ACC112 (cell line): ENCODE results near the gene APH1B.

Experiments
- H2AFZ ChIP-seq: fragments of 200-600 bp; sonication (generic); one replicate; pipeline ENCODE4 v1.6.0; 2017; ENCODE audit warnings: antibody characterized with exemption, low read length; ENCODE audit not compliant: unreplicated experiment
- H3K27ac ChIP-seq: fragments of 200-600 bp; sonication (generic); 2 replicates; pipeline ENCODE4 v1.5.1; 2014; ENCODE audit warnings: low read depth, mild to moderate bottlenecking, antibody characterized with exemption, low read length, moderate library complexity
- H3K27me3 ChIP-seq: fragments of 200-600 bp; sonication (generic); 2 replicates; pipeline ENCODE4 v1.6.1; 2014; ENCODE audit warnings: mild to moderate bottlenecking, antibody characterized with exemption, low read length, moderate library complexity, mixed read lengths; ENCODE audit not compliant: insufficient read depth
- H3K36me3 ChIP-seq: fragments of 200-600 bp; sonication (generic); 2 replicates; pipeline ENCODE4 v1.6.1; 2016; ENCODE audit warnings: mild to moderate bottlenecking, antibody characterized with exemption, low read length, moderate library complexity, mixed read lengths; ENCODE audit not compliant: insufficient read depth
- H3K4me1 ChIP-seq: fragments of 200-600 bp; sonication (generic); one replicate; pipeline ENCODE4 v1.6.1; 2016; ENCODE audit warnings: low read length, mixed read lengths; ENCODE audit not compliant: insufficient read depth, unreplicated experiment, control insufficient read depth
- H3K4me3 ChIP-seq: fragments of 200-600 bp; sonication (generic); 2 replicates; pipeline ENCODE4 v1.5.1; 2014; ENCODE audit warnings: mild to moderate bottlenecking, low read depth, low read length
- H3K79me2 ChIP-seq: fragments of 200-600 bp; sonication (generic); one replicate; pipeline ENCODE4 v1.6.0; 2016; ENCODE audit warnings: low read length; ENCODE audit not compliant: control insufficient read depth, unreplicated experiment, insufficient read depth

The APH1B gene

DNA sequence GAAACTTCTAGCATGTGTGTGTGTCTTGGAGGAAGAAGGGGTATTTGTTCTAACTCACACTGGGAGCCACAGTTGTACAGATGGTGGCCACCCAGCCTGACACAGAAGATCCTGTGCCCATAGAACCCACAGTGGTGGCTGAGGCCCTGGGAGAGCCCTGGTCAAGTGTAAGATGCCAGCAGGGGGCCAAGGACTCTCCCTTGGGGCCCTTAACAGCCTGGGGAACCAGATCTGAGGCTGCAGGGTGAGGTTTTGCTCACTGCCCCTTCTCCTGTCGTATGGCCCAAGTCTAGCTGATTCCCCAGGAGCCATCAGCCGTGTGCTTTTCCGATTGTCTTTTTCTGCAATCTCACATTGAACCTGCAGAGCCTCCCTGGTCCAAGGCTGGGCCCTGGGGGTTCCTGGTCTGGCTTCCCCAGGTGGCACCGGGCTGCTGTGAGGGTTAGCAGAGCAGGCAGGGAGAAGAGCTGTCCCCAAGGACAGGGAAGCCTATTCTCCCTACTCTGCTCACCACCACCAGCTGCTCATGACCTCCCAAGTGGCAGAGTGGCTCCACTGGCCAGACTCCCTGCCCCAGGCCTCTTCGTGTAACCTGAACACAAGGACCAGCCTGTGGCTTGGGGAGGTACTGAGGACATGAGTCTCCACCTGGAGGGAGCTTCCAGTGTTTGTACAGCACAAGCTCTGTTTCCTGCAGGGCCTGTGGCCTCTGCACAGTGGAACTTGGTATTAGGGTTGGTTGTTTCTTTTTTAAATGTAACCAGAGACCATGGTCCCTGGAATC is 52.4 kb downstream of the APH1B start:
- Histone ChIP-seq H3K27me3 (no peaks in the 10 kb centered on the region), H2AFZ (no peak overlapping the region), H3K27ac (no peak overlapping the region), H3K79me2 (no peaks in the 10 kb centered on the region), H3K36me3 (peaks cover 12% of the 10 kb centered on the region), H3K4me1 (peaks cover 17% of the 10 kb centered on the region), H3K4me3 (no peak overlapping the region)

DNA sequence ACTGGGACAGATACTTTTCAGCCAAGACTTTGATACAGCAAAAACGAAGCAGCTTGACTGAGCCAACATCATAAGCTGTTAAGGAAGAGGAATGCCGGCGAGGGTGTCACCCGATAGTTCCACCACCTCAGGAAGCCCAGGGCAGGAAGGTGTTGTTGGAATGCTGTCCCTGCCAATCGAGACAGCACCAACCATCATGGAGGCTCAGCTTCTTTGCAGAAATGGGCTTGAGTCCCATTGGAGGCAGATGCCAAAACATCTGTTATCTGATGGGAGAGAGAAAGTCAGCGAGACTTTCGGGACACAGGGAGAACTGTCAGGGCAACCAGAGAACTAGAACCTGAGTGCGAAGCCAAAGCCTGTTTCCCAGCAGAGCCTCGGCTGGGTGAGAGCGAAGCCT is 53.5 kb downstream of the APH1B start:
- H2AFZ ChIP-seq: no peak overlapping the region
- peaks cover 17% of the 10 kb centered on the region for H3K4me1 ChIP-seq
- H3K79me2 ChIP-seq: no peaks in the 10 kb centered on the region
- H3K27me3 ChIP-seq: no peaks in the 10 kb centered on the region
- H3K27ac ChIP-seq: no peak overlapping the region
- peaks cover 12% of the 10 kb centered on the region for H3K36me3 ChIP-seq
- H3K4me3 ChIP-seq: no peak overlapping the region

DNA sequence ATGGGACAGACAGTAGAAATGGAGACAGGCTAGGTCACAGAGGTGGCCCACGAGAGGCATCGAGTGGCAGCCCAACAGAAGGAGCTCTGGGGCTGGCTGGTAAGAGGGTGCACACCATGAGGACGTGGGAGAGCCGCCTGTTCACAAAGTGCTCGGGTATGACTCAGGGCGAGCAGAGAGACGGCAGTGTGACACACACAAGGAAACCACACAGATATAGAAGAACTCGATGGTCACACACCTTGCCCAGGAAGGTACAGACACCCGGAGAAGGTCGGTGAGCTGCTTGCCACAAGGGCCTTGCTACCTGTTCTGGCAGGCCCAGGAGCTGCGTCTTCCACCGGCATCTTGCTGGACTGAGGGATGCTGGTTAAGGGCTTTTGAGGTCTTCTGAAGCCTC is 54.1 kb downstream of the APH1B start:
- Histone ChIP-seq H3K27me3 (no peaks in the 10 kb centered on the region), H2AFZ (no peak overlapping the region)

DNA sequence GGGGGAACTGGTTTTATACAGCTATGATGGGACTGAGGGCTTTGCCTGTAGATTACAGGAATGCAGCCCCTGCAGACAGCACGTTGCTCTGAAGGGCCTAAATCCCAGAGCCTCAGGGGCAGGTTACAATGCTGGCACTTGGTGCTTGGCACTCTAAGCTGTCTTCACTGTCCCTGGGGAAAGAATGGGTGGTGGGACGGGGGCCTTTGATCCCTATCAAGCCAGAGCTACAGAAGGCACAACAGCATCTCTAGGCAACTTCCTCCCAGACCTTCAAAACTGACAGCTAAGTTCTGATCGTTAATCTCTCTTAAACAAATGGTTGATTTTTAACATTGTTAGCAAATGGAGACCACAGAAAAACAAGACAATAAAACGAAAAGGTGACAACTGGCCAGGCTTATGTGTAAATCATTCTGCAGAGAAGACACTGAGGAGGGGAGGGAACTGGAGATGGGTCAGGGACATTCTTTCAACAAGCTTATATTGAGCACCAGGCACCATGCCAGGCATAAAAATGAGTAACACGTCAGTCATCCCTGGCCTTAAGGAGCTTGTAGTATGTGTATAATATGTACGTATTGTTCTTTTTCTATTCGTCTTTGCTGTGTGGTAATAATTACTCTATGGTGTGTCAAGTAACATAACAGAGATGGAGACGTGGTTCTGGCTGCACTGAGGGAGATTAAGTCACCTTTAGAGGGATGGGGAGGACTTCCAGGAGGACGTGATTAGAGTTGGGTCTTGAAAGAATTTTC is 55.1 kb downstream of the APH1B start:
- Histone ChIP-seq H2AFZ (no peak overlapping the region), H3K4me1 (peaks cover 17% of the 10 kb centered on the region), H3K4me3 (no peak overlapping the region), H3K79me2 (no peaks in the 10 kb centered on the region), H3K27me3 (no peaks in the 10 kb centered on the region), H3K36me3 (peaks cover 16% of the 10 kb centered on the region), H3K27ac (peak overlapping the region; percentile 70)

More for the DNA sequence above, 54.1 kb downstream of the APH1B start:
- no peaks in the 10 kb centered on the region for H3K79me2 ChIP-seq
- no peak overlapping the region for H3K4me3 ChIP-seq
- H3K36me3 ChIP-seq: peaks cover 12% of the 10 kb centered on the region
- peaks cover 17% of the 10 kb centered on the region for H3K4me1 ChIP-seq
- no peak overlapping the region for H3K27ac ChIP-seq

DNA sequence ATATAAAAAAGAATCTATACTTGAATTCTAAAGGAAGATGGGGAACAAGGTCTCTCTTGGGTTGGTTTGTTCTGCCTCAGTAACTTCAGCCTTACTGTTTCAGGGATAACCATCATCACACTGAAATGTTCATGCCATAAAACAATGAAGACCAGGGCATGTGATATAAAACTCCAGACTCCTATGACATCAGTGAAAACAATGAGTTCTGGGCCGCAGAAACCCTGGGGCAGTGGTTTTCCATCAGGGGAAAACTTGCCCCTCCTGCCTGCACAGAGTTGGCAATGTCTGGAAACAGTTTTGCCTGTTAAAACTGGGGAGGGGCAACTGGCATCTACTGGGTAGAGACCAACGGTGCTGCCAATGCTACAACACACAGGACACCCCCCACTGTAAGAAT is 57.4 kb downstream of the APH1B start:
- no peak overlapping the region for H3K27ac ChIP-seq
- H3K36me3 ChIP-seq: peaks cover 23% of the 10 kb centered on the region
- no peaks in the 10 kb centered on the region for H3K27me3 ChIP-seq
- H3K4me3 ChIP-seq: no peak overlapping the region
- peaks cover 17% of the 10 kb centered on the region for H3K4me1 ChIP-seq
- H3K79me2 ChIP-seq: no peaks in the 10 kb centered on the region
- no peak overlapping the region for H2AFZ ChIP-seq

DNA sequence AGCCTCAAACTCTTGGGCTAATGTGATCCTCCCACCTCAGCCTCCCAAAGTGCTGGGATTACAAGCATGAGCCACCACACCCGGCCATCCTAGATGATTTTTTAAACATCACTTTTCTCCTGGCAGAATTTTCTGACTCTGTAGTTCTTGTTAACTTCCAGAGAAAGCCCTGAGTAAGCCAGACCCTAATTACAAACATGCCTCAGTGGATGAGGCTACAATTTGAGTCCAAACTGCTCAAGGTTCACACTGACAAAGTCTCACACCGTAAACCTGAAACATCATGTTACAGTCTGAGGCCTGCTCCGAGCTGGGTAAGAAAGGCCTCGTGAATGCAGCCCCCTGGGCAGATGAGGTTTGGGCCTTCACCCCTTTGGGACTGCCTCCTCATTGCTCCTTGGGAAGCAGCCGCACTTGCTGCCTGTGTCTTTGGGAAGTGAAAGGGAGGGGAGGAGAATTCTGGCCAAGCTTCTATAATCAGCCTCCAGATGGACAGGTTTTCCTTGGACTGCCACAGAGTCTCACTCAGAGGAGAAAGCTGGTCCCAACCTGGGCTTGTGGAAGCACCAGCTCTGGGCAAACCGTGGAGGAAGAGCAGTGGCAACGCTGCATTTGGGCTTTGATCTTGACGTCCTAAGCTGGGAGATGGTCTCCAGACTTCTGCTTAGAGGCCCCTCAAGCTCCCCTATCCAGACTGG is 58.3 kb downstream of the APH1B start:
- H3K27me3 ChIP-seq: no peaks in the 10 kb centered on the region
- peaks cover 17% of the 10 kb centered on the region for H3K4me1 ChIP-seq
- H3K36me3 ChIP-seq: peaks cover 28% of the 10 kb centered on the region
- H3K79me2 ChIP-seq: no peaks in the 10 kb centered on the region
- H2AFZ ChIP-seq: no peak overlapping the region
- no peak overlapping the region for H3K27ac ChIP-seq
- no peak overlapping the region for H3K4me3 ChIP-seq

DNA sequence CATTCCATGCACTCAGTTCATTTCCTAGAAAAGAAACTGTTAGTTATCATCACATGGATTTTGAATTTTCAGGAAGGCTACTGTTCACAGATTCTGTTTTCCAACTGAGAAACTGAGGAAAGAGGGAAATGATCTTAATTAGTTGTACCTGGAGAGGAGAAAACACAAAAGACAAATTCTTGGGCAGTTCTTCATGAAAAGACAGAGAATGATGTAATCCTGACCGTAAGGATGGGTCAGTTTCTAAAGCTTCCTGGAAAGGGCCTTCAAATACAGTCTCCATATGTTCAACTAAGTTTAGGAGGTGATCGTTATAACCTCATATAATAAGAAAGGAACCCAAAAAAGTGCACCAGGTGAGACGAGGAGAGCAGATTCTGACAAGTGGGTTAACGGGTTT is 59.6 kb downstream of the APH1B start:
- Histone ChIP-seq H3K4me3 (no peak overlapping the region), H2AFZ (no peak overlapping the region), H3K27me3 (no peaks in the 10 kb centered on the region), H3K79me2 (no peaks in the 10 kb centered on the region), H3K27ac (no peak overlapping the region), H3K4me1 (peaks cover 16% of the 10 kb centered on the region), H3K36me3 (peaks cover 18% of the 10 kb centered on the region; the same call in 1 of the 2 replicates)

DNA sequence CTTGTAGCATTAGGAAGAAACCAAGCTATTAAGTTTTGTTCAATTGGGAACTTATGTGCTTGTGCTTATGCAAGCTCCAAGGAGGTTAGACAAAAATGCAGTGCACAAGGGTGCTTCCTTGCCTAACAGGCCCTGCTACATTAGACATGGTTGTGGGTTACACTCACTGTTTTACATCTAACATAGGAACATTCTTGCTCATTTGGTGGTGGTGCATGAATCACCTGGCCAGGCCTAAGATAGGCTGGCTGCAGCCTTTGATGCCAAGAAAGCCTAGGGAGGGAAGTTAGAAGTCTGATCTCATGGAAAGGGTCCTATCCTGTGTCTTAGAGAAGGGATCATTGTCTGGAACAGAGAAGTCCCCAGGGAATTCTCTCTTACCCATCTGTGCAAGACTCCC is 60.8 kb downstream of the APH1B start:
- no peaks in the 10 kb centered on the region for H3K27me3 ChIP-seq
- H3K27ac ChIP-seq: no peak overlapping the region
- no peak overlapping the region for H2AFZ ChIP-seq
- H3K36me3 ChIP-seq: peaks cover 22% of the 10 kb centered on the region; the same call in 1 of the 2 replicates
- no peak overlapping the region for H3K4me3 ChIP-seq
- peaks cover 10% of the 10 kb centered on the region for H3K4me1 ChIP-seq
- no peaks in the 10 kb centered on the region for H3K79me2 ChIP-seq

DNA sequence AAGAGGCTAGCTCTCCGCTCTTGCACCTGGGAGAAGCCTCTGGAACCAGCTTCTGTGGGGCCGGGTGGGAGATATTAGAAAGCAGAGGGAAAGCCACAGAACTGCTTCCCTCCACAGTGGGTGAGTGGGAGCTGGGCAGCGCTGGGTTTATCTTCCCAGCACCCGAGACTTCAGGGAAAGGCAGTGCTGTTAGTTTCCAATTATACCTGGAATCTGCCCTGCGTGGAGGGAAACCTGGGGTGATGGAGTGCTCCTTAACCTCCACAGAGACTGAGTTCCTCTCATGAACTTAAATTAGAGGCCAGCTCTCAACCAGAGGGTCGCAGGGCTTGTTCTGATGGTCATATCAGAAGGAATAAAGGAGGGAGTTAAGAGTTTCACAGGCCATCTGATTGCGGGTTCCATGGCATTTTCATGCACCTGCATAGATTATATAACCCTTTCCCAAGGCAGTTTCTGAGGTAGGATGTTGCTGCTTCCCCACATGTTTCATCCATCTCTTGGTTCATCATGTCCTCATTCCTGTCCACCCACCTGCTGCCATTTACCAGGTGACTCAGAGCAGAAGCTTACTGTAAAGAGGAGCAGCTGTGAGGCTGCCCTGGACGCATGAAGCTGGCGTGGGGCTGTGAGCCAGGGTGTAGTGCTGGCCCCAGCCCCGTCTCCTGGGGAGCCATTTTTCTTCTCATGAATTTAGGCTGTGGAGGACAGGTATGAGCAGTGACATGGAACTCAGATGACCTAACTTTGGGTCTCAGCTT is 61.8 kb downstream of the APH1B start:
- Histone ChIP-seq H3K79me2 (no peaks in the 10 kb centered on the region), H3K27ac (no peak overlapping the region), H3K4me1 (peaks cover 11% of the 10 kb centered on the region), H3K36me3 (peaks cover 22% of the 10 kb centered on the region; the same call in 1 of the 2 replicates), H3K4me3 (no peak overlapping the region), H3K27me3 (no peaks in the 10 kb centered on the region), H2AFZ (no peak overlapping the region)

DNA sequence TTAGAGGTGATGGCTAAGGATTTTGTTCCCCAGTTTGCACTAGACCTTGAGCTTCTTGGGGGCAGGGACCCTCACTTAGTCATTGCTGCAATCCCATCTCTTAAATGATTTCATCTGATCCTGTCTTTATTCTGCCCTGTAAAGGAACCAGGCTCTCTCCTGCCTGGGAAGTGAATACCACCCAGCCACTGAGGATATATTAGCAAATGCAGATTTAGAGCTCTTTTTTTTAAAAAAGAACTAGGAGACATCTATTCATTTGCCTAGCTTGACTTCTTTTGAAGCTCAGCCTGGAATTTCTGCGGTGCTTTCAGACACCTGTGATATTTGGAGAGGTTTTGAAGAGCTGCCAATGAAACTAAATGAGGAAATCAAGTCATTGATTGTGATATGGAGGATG is 62.4 kb downstream of the APH1B start:
- Histone ChIP-seq H3K79me2 (no peaks in the 10 kb centered on the region), H3K27ac (no peak overlapping the region), H3K36me3 (peaks cover 22% of the 10 kb centered on the region; the same call in 1 of the 2 replicates), H3K27me3 (no peaks in the 10 kb centered on the region), H3K4me1 (peaks cover 17% of the 10 kb centered on the region), H2AFZ (no peak overlapping the region), H3K4me3 (no peak overlapping the region)
